LNCAP (cell line): Measurements from ENCODE around the gene EXOC1.

Experiments used
- TF ChIP-seq, protein P1 (sequence below): fragments of 450-650 bp; IDR thresholded peaks from 2 replicates; pipeline ENCODE4 v1.5.1; 2017; ENCODE audit warnings: mild to moderate bottlenecking

Gene EXOC1, protein sequence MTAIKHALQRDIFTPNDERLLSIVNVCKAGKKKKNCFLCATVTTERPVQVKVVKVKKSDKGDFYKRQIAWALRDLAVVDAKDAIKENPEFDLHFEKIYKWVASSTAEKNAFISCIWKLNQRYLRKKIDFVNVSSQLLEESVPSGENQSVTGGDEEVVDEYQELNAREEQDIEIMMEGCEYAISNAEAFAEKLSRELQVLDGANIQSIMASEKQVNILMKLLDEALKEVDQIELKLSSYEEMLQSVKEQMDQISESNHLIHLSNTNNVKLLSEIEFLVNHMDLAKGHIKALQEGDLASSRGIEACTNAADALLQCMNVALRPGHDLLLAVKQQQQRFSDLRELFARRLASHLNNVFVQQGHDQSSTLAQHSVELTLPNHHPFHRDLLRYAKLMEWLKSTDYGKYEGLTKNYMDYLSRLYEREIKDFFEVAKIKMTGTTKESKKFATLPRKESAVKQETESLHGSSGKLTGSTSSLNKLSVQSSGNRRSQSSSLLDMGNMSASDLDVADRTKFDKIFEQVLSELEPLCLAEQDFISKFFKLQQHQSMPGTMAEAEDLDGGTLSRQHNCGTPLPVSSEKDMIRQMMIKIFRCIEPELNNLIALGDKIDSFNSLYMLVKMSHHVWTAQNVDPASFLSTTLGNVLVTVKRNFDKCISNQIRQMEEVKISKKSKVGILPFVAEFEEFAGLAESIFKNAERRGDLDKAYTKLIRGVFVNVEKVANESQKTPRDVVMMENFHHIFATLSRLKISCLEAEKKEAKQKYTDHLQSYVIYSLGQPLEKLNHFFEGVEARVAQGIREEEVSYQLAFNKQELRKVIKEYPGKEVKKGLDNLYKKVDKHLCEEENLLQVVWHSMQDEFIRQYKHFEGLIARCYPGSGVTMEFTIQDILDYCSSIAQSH

DNA sequence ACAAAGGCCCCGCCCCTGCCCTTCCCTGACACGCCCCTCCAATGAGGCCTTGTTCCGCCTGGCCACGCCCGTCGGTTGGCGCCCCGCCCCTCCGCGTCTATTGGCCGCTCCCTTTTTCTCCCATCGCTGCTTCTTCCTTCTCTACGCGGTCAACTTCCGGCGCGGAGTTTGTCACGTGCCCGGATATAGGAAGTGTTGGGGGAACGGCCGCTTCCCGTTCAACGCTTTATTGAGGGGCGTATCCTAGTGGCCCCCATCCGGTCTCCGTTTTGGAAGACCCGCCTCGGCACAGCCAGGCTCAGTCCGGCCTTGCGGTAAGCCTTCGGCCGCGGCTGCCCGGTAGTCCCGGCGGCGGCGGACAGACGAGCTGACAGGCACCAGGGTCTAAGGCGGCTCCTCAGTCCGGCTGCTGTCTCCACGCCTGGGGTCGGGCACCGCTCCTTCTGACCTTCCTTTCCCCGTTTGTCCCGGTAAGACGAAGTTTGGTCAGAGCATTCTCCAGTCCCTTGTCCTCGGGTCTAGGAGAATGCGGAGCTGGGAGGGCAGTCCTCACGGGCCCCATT lies at the start of gene EXOC1:
Gene EXOC1, plus strand, starts transcription at position 165 of the 563 bp plus-strand sequence. CDS start 4,676 bp downstream, outside the sequence.
- TF ChIP-seq, protein P1, sequence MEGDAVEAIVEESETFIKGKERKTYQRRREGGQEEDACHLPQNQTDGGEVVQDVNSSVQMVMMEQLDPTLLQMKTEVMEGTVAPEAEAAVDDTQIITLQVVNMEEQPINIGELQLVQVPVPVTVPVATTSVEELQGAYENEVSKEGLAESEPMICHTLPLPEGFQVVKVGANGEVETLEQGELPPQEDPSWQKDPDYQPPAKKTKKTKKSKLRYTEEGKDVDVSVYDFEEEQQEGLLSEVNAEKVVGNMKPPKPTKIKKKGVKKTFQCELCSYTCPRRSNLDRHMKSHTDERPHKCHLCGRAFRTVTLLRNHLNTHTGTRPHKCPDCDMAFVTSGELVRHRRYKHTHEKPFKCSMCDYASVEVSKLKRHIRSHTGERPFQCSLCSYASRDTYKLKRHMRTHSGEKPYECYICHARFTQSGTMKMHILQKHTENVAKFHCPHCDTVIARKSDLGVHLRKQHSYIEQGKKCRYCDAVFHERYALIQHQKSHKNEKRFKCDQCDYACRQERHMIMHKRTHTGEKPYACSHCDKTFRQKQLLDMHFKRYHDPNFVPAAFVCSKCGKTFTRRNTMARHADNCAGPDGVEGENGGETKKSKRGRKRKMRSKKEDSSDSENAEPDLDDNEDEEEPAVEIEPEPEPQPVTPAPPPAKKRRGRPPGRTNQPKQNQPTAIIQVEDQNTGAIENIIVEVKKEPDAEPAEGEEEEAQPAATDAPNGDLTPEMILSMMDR: no peak

GRCh38 chr4:55807556-55807955 lies 45.9 kb upstream of the EXOC1 start:
- TF ChIP-seq, protein P1: no peak

GRCh38 chr4:55808186-55808585 lies 45.3 kb upstream of the EXOC1 start:
- TF ChIP-seq, protein P1: no peak

DNA sequence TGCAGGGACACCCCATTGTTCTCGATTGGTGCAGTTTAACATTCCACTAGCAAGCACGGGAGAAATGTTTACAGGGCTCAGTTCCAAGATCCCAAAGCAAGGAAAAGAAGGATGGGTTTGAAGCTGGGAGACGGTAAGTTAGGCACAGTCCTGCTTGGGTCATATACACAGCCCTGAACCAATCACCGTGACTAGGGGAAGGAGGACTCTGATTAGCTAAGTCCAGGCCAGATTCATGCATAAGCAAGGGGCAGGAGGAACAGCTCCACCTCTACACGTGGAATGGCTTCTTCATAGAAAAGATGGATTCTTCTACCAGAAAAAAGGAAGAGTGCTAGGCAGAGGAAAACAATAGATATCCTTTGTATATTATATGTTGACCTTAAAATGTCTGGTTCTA lies 44.8 kb upstream of the EXOC1 start:
- TF ChIP-seq, protein P1: no peak

- TF ChIP-seq, protein P1: no peak
These were observed 35.8 kb upstream of the EXOC1 start for GRCh38 chr4:55817691-55818090.

DNA sequence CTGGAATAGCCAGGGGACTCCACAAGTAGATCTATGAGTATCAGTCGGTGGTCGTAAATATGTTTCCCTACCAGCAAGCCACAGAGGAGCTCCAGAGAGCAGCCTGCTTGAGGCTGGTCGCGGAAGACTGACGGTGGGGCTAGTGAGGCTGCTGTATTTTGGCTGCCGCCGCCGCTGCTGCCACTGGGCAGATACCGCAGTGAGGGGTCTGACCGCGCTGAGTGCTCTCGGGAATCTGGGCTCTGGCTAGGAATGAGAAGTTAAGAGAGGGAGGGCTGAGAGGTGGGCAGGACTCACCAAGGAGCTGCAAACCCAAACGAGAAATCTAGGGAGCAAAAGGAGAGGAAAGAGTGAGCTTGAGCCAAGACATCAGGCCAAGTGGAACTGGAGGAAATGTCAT lies 33.8 kb upstream of the EXOC1 start, which contains the start of gene EXOC1L:
Gene EXOC1L, plus strand, starts transcription at position 157 of the 400 bp plus-strand sequence. Its CDS starts 237 bp downstream, at position 394.
- TF ChIP-seq, protein P1: no peak

DNA sequence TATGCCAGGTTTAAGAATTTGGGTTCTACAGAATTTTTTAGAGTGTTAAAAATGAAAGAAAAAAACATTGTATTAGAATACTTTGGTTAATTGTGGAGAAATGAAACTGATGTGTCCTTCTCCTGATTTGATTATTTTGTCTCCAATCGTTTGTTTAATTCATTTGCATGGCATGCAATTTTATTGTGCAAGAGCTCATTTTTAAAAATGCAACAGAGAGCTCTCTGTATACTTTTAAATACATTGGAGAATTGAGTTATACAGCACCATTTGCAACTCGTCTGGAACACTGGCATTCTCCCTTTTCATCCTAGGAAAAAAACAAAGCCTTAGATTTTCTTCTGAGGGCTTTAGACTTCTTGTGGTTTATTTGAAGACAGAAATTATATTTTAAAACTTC lies 33.2 kb upstream of the EXOC1 start:
- TF ChIP-seq, protein P1: no peak
